Measurements from ENCODE around the gene RAB8B. TPM values are rescaled to one million over a fixed set of nuclear protein-coding genes. Genes with fewer than 3 reads are reported as not detected.

The RAB8B gene
- total RNA-seq, 1 experiment from 2014 or later = 17.6 TPM

DNA sequence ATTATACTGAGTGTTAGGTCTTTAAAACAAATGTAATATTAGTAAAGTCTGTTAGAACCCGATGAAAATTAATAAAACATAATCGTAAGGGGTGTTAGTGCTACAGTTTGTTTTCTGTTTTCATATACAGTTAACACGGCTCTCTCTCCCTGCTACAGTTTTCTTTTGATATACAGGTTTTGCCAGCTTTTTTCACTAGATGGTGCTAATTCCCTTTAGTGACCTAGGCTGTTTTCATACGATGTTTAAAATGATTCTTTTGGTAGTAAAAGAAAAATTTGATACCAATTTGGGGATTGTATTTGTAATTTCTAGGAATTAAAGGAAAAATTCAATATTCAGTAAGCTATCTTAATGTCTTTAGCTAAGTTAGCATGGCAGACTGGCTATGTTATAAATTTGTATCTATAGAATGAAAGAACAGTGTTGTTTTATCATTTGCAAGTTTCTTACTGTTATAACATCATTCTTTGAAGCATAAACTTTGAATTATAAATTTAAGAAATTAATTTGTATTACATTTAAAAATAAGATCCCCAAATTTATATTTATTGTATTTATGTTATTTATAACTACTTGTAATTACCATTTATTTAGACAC, 99.5 kb downstream of the RAB8B start:
- in situ Hi-C loops (cut with HindIII; ENCODE audit: low pct_unique_long_range_greater_than_20kb, low sequenced_read_pairs) (no loop called here), intact Hi-C loops (cut with micrococcal nuclease; ENCODE audit: unreplicated experiment) (loop anchor here (1.0 kb wide), 1 partner anchor 114 kb away; no protein-coding TSS in a partner anchor)
- ATAC-seq = peak; percentile 90

DNA sequence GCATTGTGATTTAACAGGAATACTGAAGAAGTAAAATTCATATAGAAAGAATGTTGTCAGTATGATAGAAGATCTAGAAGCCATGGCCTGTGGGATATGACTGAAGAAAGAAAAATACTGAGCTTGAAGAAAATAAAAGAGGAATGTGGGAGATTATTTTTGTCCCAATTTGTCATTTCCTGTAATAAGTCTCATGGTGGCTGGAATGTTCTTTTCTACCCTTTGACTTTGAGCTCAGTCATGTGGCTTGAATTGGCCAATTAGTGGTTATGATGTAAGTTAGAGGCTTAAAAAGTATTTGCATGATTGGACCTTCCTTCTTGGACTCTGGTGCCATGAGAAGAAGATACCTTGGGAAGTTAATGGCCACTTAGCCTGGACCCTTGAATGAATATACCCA, 102.1 kb downstream of the RAB8B start:
- DNase-seq (ENCODE audit: low read depth, low spot score) (no peak), ATAC-seq (no peak)
- H3K4me3 ChIP-seq (ENCODE audit: low read depth in 2 of 2, low read length in 2 of 2) = no peak overlapping the region
- no peaks in the 10 kb centered on the region; the same call in 1 of the 2 replicates for H3K4me1 ChIP-seq (ENCODE audit: control insufficient read depth, insufficient read depth, low read length)
- no TSS peak for BruUV-seq (replicated peaks)
- no peaks in the 10 kb centered on the region for H3K9me3 ChIP-seq (ENCODE audit: control insufficient read depth, insufficient read depth, low read depth, low read length)
- H3K27me3 ChIP-seq (ENCODE audit: control insufficient read depth, insufficient read depth, low read length) = no peaks in the 10 kb centered on the region
- TF ChIP-seq, protein P1, sequence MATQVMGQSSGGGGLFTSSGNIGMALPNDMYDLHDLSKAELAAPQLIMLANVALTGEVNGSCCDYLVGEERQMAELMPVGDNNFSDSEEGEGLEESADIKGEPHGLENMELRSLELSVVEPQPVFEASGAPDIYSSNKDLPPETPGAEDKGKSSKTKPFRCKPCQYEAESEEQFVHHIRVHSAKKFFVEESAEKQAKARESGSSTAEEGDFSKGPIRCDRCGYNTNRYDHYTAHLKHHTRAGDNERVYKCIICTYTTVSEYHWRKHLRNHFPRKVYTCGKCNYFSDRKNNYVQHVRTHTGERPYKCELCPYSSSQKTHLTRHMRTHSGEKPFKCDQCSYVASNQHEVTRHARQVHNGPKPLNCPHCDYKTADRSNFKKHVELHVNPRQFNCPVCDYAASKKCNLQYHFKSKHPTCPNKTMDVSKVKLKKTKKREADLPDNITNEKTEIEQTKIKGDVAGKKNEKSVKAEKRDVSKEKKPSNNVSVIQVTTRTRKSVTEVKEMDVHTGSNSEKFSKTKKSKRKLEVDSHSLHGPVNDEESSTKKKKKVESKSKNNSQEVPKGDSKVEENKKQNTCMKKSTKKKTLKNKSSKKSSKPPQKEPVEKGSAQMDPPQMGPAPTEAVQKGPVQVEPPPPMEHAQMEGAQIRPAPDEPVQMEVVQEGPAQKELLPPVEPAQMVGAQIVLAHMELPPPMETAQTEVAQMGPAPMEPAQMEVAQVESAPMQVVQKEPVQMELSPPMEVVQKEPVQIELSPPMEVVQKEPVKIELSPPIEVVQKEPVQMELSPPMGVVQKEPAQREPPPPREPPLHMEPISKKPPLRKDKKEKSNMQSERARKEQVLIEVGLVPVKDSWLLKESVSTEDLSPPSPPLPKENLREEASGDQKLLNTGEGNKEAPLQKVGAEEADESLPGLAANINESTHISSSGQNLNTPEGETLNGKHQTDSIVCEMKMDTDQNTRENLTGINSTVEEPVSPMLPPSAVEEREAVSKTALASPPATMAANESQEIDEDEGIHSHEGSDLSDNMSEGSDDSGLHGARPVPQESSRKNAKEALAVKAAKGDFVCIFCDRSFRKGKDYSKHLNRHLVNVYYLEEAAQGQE (IDR thresholded peaks at IDR 0.05; ENCODE audit: insufficient read depth in 1 of 2, low read depth in 2 of 2, low read length in 1 of 2) = no peak
- TF ChIP-seq SIN3A (IDR thresholded peaks at IDR 0.05; ENCODE audit: borderline replicate concordance, insufficient read depth, low read depth, low read length) = no peak
- no peak for TF ChIP-seq TCF7L2 (IDR thresholded peaks at IDR 0.05; ENCODE audit: low read depth, low read length)
- TF ChIP-seq POLR2AphosphoS5 (IDR thresholded peaks at IDR 0.05; ENCODE audit: low read depth, low read length) = no peak
- TF ChIP-seq, protein P2, sequence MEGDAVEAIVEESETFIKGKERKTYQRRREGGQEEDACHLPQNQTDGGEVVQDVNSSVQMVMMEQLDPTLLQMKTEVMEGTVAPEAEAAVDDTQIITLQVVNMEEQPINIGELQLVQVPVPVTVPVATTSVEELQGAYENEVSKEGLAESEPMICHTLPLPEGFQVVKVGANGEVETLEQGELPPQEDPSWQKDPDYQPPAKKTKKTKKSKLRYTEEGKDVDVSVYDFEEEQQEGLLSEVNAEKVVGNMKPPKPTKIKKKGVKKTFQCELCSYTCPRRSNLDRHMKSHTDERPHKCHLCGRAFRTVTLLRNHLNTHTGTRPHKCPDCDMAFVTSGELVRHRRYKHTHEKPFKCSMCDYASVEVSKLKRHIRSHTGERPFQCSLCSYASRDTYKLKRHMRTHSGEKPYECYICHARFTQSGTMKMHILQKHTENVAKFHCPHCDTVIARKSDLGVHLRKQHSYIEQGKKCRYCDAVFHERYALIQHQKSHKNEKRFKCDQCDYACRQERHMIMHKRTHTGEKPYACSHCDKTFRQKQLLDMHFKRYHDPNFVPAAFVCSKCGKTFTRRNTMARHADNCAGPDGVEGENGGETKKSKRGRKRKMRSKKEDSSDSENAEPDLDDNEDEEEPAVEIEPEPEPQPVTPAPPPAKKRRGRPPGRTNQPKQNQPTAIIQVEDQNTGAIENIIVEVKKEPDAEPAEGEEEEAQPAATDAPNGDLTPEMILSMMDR (IDR thresholded peaks at IDR 0.05) = no peak
- POLR2A ChIA-PET = no interaction called here
- no peak overlapping the region for H3K27ac ChIP-seq (ENCODE audit: low read length)
- intact Hi-C loops (cut with micrococcal nuclease; ENCODE audit: unreplicated experiment) (no loop called here), in situ Hi-C loops (cut with HindIII; ENCODE audit: low pct_unique_long_range_greater_than_20kb, low sequenced_read_pairs) (no loop called here)
- CTCF ChIA-PET = interaction anchor here (0.6 to 1.1 kb wide), 2 partner anchors 111 to 155 kb away, joined by 3 to 13 read pairs; no protein-coding TSS in a partner anchor
- H3K36me3 ChIP-seq (ENCODE audit: control insufficient read depth, insufficient read depth, low read length) = no peaks in the 10 kb centered on the region

More for the DNA sequence above, 99.5 kb downstream of the RAB8B start:
- DNase-seq (ENCODE audit: low read depth, low spot score) = no peak
- CTCF ChIA-PET = interaction anchor here (0.7 to 2.1 kb wide), 2 partner anchors 10 to 114 kb away, joined by 3 to 9 read pairs; no protein-coding TSS in a partner anchor
- TF ChIP-seq, protein P2 (IDR thresholded peaks at IDR 0.05) = peak; percentile 72; the same call in 1 of the 2 replicates
- TF ChIP-seq POLR2AphosphoS5 (IDR thresholded peaks at IDR 0.05; ENCODE audit: low read depth, low read length) = no peak
- Histone ChIP-seq H3K4me3 (ENCODE audit: low read depth in 2 of 2, low read length in 2 of 2) (no peak overlapping the region), H3K27ac (ENCODE audit: low read length) (no peak overlapping the region), H3K27me3 (ENCODE audit: control insufficient read depth, insufficient read depth, low read length) (no peaks in the 10 kb centered on the region), H3K4me1 (ENCODE audit: control insufficient read depth, insufficient read depth, low read length) (no peaks in the 10 kb centered on the region; the same call in 1 of the 2 replicates), H3K9me3 (ENCODE audit: control insufficient read depth, insufficient read depth, low read depth, low read length) (no peaks in the 10 kb centered on the region), H3K36me3 (ENCODE audit: control insufficient read depth, insufficient read depth, low read length) (no peaks in the 10 kb centered on the region)
- POLR2A ChIA-PET = no interaction called here
- no TSS peak for BruUV-seq (replicated peaks)
